Measurements from ENCODE around the gene RAB3C. TPM values are rescaled to one million over a fixed set of nuclear protein-coding genes. Genes with fewer than 3 reads are reported as not detected.

RAB3C gene
- total RNA-seq, 1 experiment from 2014 or later, result not detected

GRCh38 chr5:58868931-58869330, 286.1 kb downstream of the RAB3C start:
- intact Hi-C loops (cut with micrococcal nuclease), result no loop called here
- Mint-ChIP-seq H3K9me3 (ENCODE audit: unreplicated experiment) (no peaks in the 10 kb centered on the region), H3K36me3 (ENCODE audit: insufficient read depth, unreplicated experiment) (no peaks in the 10 kb centered on the region), H3K4me3 (ENCODE audit: unreplicated experiment) (no peak overlapping the region), H3K27me3 (ENCODE audit: insufficient read depth, unreplicated experiment) (peaks cover 23% of the 10 kb centered on the region), H3K4me1 (ENCODE audit: insufficient read depth, unreplicated experiment) (no peaks in the 10 kb centered on the region), H3K27ac (ENCODE audit: low read depth, unreplicated experiment) (no peak overlapping the region)
- POLR2A ChIA-PET, result no interaction called here
- no peak for DNase-seq (ENCODE audit: unreplicated experiment)
- TF ChIP-seq, protein P1, sequence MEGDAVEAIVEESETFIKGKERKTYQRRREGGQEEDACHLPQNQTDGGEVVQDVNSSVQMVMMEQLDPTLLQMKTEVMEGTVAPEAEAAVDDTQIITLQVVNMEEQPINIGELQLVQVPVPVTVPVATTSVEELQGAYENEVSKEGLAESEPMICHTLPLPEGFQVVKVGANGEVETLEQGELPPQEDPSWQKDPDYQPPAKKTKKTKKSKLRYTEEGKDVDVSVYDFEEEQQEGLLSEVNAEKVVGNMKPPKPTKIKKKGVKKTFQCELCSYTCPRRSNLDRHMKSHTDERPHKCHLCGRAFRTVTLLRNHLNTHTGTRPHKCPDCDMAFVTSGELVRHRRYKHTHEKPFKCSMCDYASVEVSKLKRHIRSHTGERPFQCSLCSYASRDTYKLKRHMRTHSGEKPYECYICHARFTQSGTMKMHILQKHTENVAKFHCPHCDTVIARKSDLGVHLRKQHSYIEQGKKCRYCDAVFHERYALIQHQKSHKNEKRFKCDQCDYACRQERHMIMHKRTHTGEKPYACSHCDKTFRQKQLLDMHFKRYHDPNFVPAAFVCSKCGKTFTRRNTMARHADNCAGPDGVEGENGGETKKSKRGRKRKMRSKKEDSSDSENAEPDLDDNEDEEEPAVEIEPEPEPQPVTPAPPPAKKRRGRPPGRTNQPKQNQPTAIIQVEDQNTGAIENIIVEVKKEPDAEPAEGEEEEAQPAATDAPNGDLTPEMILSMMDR (IDR thresholded peaks at IDR 0.05; ENCODE audit: unreplicated experiment), result no peak
- CTCF ChIA-PET, result interaction anchor here (0.7 to 1.2 kb wide), 6 partner anchors 11 to 928 kb away, joined by 3 to 6 read pairs (median 4); no protein-coding TSS in a partner anchor
- BruUV-seq (replicated peaks), result no TSS peak

- Mint-ChIP-seq H3K9me3 (ENCODE audit: unreplicated experiment) (no peaks in the 10 kb centered on the region), H3K4me1 (ENCODE audit: insufficient read depth, unreplicated experiment) (no peaks in the 10 kb centered on the region), H3K27ac (ENCODE audit: low read depth, unreplicated experiment) (no peak overlapping the region), H3K4me3 (ENCODE audit: unreplicated experiment) (no peak overlapping the region), H3K27me3 (ENCODE audit: insufficient read depth, unreplicated experiment) (peaks cover 47% of the 10 kb centered on the region), H3K36me3 (ENCODE audit: insufficient read depth, unreplicated experiment) (no peaks in the 10 kb centered on the region)
- intact Hi-C loops (cut with micrococcal nuclease), result loop anchor here (1.0 kb wide), 1 partner anchor 303 kb away; no protein-coding TSS in a partner anchor
- no TSS peak for BruUV-seq (replicated peaks)
- TF ChIP-seq, protein P1 (IDR thresholded peaks at IDR 0.05; ENCODE audit: unreplicated experiment), result peak; percentile 36
- DNase-seq (ENCODE audit: unreplicated experiment), result peak; percentile 68
- POLR2A ChIA-PET, result no interaction called here
- CTCF ChIA-PET, result interaction anchor here (0.6 to 3.6 kb wide), 15 partner anchors 8 to 1358 kb away, joined by 3 to 23 read pairs (median 4); no protein-coding TSS in a partner anchor
These were observed 288.9 kb downstream of the RAB3C start for GRCh38 chr5:58871648-58872242.

DNA sequence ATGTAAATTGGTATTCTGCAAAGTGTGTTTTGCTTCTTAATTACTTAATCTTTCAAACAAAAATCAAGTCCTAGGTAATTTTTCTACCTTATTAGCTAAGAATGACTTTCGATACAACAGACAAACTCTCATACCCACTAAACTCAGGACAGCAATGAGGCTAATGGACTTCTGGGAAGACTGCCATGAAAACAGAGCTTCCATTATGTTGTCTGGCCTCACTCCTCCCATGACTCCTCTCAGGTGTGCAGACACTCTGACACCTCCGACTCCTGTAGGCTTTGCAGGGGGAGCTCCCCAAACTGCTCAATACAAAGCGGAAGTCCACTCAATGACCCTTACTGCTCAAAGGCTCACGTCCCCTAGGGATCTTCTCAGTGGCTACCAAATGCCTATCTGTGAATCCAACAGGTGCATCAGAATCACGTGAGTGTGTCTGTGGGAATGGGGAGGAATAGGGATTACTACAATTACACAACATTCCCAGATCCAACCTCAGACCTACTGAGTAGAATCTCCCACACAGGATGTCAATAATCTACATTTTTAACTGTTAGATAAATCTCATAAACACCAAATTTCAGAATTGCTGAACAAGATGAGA, 289.9 kb downstream of the RAB3C start:
- intact Hi-C loops (cut with micrococcal nuclease), result no loop called here
- TF ChIP-seq, protein P1 (IDR thresholded peaks at IDR 0.05; ENCODE audit: unreplicated experiment), result no peak
- H3K36me3 Mint-ChIP-seq (ENCODE audit: insufficient read depth, unreplicated experiment), result no peaks in the 10 kb centered on the region
- H3K27ac Mint-ChIP-seq (ENCODE audit: low read depth, unreplicated experiment), result no peak overlapping the region
- DNase-seq (ENCODE audit: unreplicated experiment), result no peak
- no TSS peak for BruUV-seq (replicated peaks)
- H3K9me3 Mint-ChIP-seq (ENCODE audit: unreplicated experiment), result no peaks in the 10 kb centered on the region
- peaks cover 53% of the 10 kb centered on the region for H3K27me3 Mint-ChIP-seq (ENCODE audit: insufficient read depth, unreplicated experiment)
- no peak overlapping the region for H3K4me3 Mint-ChIP-seq (ENCODE audit: unreplicated experiment)
- H3K4me1 Mint-ChIP-seq (ENCODE audit: insufficient read depth, unreplicated experiment), result no peaks in the 10 kb centered on the region
- ChIA-PET POLR2A (no interaction called here), CTCF (interaction anchor here (0.5 to 3.6 kb wide), 13 partner anchors 10 to 872 kb away, joined by 3 to 23 read pairs (median 4); no protein-coding TSS in a partner anchor)

- no peak overlapping the region for H3K27ac Mint-ChIP-seq (ENCODE audit: low read depth, unreplicated experiment)
- no peaks in the 10 kb centered on the region for H3K9me3 Mint-ChIP-seq (ENCODE audit: unreplicated experiment)
- ChIA-PET CTCF (interaction anchor here (1.1 to 4.5 kb wide), 4 partner anchors 11 to 131 kb away, joined by 3 to 46 read pairs (median 10); no protein-coding TSS in a partner anchor), POLR2A (interaction anchor here (0.7 to 2.3 kb wide), 2 partner anchors 10 to 1153 kb away, joined by 3 to 8 read pairs; no protein-coding TSS in a partner anchor)
- TF ChIP-seq, protein P1 (IDR thresholded peaks at IDR 0.05; ENCODE audit: unreplicated experiment), result no peak
- H3K27me3 Mint-ChIP-seq (ENCODE audit: insufficient read depth, unreplicated experiment), result peaks cover 39% of the 10 kb centered on the region
- H3K36me3 Mint-ChIP-seq (ENCODE audit: insufficient read depth, unreplicated experiment), result no peaks in the 10 kb centered on the region
- no TSS peak for BruUV-seq (replicated peaks)
- H3K4me1 Mint-ChIP-seq (ENCODE audit: insufficient read depth, unreplicated experiment), result no peaks in the 10 kb centered on the region
- H3K4me3 Mint-ChIP-seq (ENCODE audit: unreplicated experiment), result no peak overlapping the region
- intact Hi-C loops (cut with micrococcal nuclease), result no loop called here
- no peak for DNase-seq (ENCODE audit: unreplicated experiment)
These were observed 292.7 kb downstream of the RAB3C start for GRCh38 chr5:58875599-58875998.
